Mucosa of rectum (tissue), 2 donors: Measurements from ENCODE around the gene JAK1.

ENCODE experiments used
- H3K27ac ChIP-seq, 2 donors: one replicate each; pipeline ENCODE4 v1.7.0; 2013; ENCODE audit warnings: inconsistent platforms in 2 of 2, low read depth in 2 of 2, low read length in 2 of 2
- H3K27me3 ChIP-seq, 2 donors: one replicate each; pipeline ENCODE4 v1.7.0; 2013; ENCODE audit warnings: low read length in 2 of 2; ENCODE audit not compliant: control insufficient read depth in 2 of 2, insufficient read depth in 2 of 2
- H3K36me3 ChIP-seq, 2 donors: one replicate each; pipeline ENCODE4 v1.7.0; 2013; ENCODE audit warnings: low read length in 2 of 2; ENCODE audit not compliant: control insufficient read depth in 2 of 2, insufficient read depth in 2 of 2
- H3K4me1 ChIP-seq, 2 donors: one replicate each; pipeline ENCODE4 v1.7.0; 2013; ENCODE audit warnings: low read length in 2 of 2, mild to moderate bottlenecking in 1 of 2; ENCODE audit not compliant: control insufficient read depth in 2 of 2, insufficient read depth in 2 of 2
- H3K4me3 ChIP-seq, 2 donors: one replicate each; pipeline ENCODE4 v1.7.0; 2013; ENCODE audit warnings: low read length in 2 of 2
- H3K9ac ChIP-seq, 2 donors: one replicate each; pipeline ENCODE4 v1.7.0; 2013; ENCODE audit warnings: low read length in 2 of 2, low read depth in 1 of 2, mild to moderate bottlenecking in 1 of 2
- H3K9me3 ChIP-seq, 2 donors: one replicate each; pipeline ENCODE4 v1.7.0; 2013; ENCODE audit warnings: low read length in 2 of 2; ENCODE audit not compliant: control insufficient read depth in 2 of 2
- donor health status: healthy.
- donor health status: Normal muscosa, but diverticular disease.

JAK1 gene

DNA sequence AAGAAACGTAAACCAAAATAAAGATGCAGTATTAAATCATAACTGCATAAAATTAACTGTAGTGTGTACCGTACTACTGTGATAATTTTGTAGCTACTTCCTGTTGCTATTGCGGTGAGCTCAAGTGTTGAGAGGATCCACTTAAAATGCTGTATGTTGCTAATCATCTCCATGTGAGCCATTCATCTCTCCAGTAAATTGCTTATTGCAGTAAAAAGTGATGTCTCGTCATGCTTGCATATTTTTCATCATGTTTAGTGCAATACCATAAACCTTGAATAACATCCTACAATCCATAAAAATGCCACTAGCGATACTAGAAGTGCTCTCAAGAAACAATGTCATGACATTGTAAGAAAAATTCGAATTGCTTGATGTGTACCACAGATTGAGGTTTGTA lies 155.2 kb downstream of the JAK1 start:
- Histone ChIP-seq H3K4me1 (no peaks in the 10 kb centered on the region), H3K27me3 (no peaks in the 10 kb centered on the region), H3K27ac (no peak overlapping the region)

DNA sequence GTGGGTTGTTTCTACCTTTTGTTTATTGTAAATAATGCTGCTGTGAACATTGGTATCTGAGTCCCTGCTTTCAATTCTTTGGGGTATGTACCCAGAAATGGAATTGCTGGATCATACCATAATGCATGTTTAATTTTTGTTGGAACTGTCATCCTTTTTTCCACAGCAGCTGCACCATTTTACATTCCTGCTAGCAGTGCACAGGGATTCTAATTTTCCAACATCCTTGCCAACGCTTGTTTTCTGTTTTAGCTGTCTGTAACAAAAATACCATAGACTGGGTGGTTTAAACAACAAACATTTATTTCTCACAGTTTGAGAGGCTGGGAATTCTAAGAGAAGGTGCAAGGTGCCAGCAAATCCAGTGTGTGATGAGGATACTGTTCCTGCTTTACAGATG lies 156.3 kb downstream of the JAK1 start:
- Histone ChIP-seq H3K27me3 (no peaks in the 10 kb centered on the region), H3K4me3 (no peak overlapping the region), H3K27ac (no peak overlapping the region), H3K9ac (no peak overlapping the region), H3K9me3 (no peaks in the 10 kb centered on the region), H3K36me3 (peaks cover 5 to 12% of the 10 kb centered on the region in 2 donors), H3K4me1 (no peaks in the 10 kb centered on the region)

More for the DNA sequence above, 155.2 kb downstream of the JAK1 start:
- H3K36me3 ChIP-seq: peaks cover 6 to 12% of the 10 kb centered on the region in 2 donors
- H3K9me3 ChIP-seq: no peaks in the 10 kb centered on the region
- no peak overlapping the region for H3K4me3 ChIP-seq
- no peak overlapping the region for H3K9ac ChIP-seq

DNA sequence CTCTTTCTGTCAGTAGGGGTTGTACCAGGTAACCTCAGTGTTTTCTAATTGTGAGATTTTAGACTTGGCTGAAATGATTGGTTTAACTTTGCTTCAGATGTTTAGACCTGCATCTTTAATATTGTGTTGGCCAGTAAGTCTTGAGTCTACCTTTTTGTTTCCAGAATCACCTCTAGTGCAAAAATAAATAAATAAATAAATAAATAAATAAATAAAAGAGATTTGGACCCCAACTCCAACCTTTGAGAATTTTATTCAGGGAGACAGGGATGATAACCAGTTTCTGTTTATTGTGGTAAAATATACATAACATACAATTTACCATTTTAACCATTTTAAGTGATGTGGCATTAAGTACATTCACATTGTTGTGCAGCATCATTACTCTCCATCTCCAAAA lies 157.0 kb downstream of the JAK1 start:
- H3K4me3 ChIP-seq: no peak overlapping the region
- H3K9me3 ChIP-seq: no peaks in the 10 kb centered on the region
- H3K4me1 ChIP-seq: no peaks in the 10 kb centered on the region
- no peak overlapping the region for H3K9ac ChIP-seq
- no peaks in the 10 kb centered on the region for H3K27me3 ChIP-seq
- H3K27ac ChIP-seq: no peak overlapping the region
- peaks cover 0 to 7% of the 10 kb centered on the region in 2 donors for H3K36me3 ChIP-seq

DNA sequence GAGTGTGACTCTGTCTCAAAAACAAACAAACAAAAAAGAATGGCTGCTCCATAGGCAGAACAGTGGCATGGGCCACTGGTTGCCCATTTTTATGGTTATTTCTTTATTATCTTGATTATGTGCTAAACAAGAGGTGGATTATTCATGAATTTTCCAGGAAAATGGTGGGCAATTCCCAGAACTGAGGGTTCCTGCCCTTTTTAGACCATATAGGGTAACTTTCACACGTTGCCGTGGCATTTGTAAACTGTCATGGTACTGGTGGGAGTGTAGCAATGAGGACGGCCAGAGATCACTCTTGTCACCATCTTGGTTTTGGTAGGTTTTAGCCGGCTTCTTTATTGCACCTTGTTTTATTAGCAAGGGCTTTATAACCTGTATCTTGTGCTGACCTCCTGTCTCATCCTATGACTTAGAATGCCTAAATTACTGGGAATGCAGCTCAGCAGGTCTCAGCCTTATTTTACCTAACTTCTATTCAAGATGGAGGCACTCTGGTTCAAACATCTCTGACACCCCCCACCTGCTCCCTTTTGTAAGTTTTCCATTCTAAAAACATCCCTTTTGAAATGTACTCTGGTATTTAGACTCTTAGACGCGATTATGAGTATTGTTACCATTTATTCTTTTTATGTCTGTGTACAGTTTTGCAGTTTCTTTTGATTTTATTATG lies 164.4 kb downstream of the JAK1 start:
- H3K4me3 ChIP-seq: no peak overlapping the region
- H3K27me3 ChIP-seq: no peaks in the 10 kb centered on the region
- no peak overlapping the region for H3K9ac ChIP-seq
- no peaks in the 10 kb centered on the region for H3K4me1 ChIP-seq
- H3K27ac ChIP-seq: no peak overlapping the region
- H3K36me3 ChIP-seq: peaks cover 0 to 1% of the 10 kb centered on the region in 2 donors
- H3K9me3 ChIP-seq: no peaks in the 10 kb centered on the region

DNA sequence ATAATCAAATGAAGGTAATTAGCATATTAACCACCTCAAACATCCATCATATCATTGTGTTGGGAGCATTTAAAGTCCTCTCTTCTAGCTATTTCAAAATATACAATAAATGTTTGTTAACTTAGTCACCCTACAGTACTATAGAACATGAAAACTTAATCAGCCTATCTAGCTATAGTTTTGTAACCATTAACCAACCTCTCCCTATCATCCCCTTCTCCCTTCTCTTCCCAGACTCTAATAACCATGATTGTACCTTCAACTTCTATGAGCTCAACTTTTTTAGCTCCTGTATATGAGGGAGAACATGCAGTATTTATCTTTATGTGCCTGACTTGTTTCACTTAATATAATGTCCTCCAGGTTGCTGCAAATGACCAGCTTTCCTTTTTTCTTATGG lies 167.5 kb downstream of the JAK1 start:
- H3K27ac ChIP-seq: no peak overlapping the region
- no peaks in the 10 kb centered on the region for H3K27me3 ChIP-seq
- no peaks in the 10 kb centered on the region for H3K4me1 ChIP-seq
- no peak overlapping the region for H3K9ac ChIP-seq
- H3K36me3 ChIP-seq: no peaks in the 10 kb centered on the region
- no peaks in the 10 kb centered on the region for H3K9me3 ChIP-seq
- H3K4me3 ChIP-seq: no peak overlapping the region

DNA sequence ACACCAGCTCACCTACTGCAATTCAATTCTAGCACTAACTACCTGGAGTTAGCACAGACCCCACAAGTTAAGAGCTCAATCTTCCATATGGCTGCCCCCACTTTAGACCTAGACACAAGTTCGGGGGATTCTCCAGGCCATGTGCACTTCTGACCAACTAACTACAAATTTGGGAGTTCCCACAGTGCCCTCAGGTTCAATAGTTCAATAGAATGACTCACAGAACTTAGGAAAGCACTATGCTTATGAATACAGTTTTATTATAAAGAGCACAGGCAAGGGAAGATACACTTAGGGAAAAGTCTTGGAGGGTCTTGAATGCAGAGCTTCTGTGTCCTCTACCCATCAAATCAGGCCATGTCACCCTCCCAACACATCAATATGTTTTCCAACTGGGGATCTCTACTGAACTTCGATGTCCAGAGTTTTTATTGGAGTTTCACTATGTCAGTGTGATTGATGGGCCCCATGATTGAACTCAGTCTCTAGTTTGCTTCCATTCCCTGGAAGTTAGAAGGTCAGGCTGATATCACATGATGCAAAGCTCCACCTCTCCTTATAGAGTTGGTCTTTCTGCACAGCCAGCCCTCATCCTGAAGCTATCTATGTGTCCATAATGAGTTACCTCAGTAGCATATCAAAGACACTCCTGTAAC lies 175.4 kb downstream of the JAK1 start:
- Histone ChIP-seq H3K4me3 (no peak overlapping the region), H3K4me1 (no peaks in the 10 kb centered on the region), H3K36me3 (peaks cover 15 to 20% of the 10 kb centered on the region in 2 donors), H3K9me3 (peaks cover 5% of the 10 kb centered on the region in 2 donors), H3K9ac (no peak overlapping the region), H3K27me3 (no peaks in the 10 kb centered on the region), H3K27ac (no peak overlapping the region)
